Nephron (organoid): ENCODE data around the gene TAF11L7.
"Not testable (repeated sequence)": the region's sequence is repeated elsewhere in the genome, so short reads cannot be mapped to it uniquely, and the experiment has no call there.

Experiments
- H3K27ac Mint-ChIP-seq, 3 experiments: 2 replicates each; pipeline ENCODE4 v1.8.0; 2020; ENCODE audit warnings: mixed read lengths in 3 of 3, mild to moderate bottlenecking in 2 of 3, moderate library complexity in 1 of 3
- H3K27me3 Mint-ChIP-seq: 2 replicates; pipeline ENCODE4 v1.8.0; 2021; ENCODE audit warnings: low read depth, mild to moderate bottlenecking, moderate library complexity, mixed read lengths
- H3K36me3 Mint-ChIP-seq: 2 replicates; pipeline ENCODE4 v1.8.0; 2020; ENCODE audit warnings: low read depth, mixed read lengths
- H3K4me1 Mint-ChIP-seq: 2 replicates; pipeline ENCODE4 v1.8.0; 2020; ENCODE audit warnings: mixed read lengths
- H3K4me3 Mint-ChIP-seq, 3 experiments: 2 replicates each; pipeline ENCODE4 v1.8.0; 2020; ENCODE audit warnings: mild to moderate bottlenecking in 3 of 3, mixed read lengths in 3 of 3, moderate library complexity in 2 of 3
- H3K9me3 Mint-ChIP-seq: 2 replicates; pipeline ENCODE4 v1.8.0; 2020; ENCODE audit warnings: mixed read lengths
- CTCF ChIP-seq, 3 experiments: fragments of 200-600 bp; sonication (generic); IDR thresholded peaks; one replicate each; pipeline ENCODE4 v1.5.0; 2021; ENCODE audit warnings: antibody characterized with exemption in 3 of 3; ENCODE audit not compliant: unreplicated experiment in 3 of 3

TAF11L7 gene

GRCh38 chr5:17604951-17605350 is 19.4 kb upstream of the TAF11L7 start:
- TF ChIP-seq CTCF (IDR thresholded peaks at IDR 0.05; ENCODE audit: unreplicated experiment in 3 of 3) = no peak
- no peaks in the 10 kb centered on the region for H3K9me3 Mint-ChIP-seq
- H3K27me3 Mint-ChIP-seq = no peaks in the 10 kb centered on the region
- H3K4me1 Mint-ChIP-seq = no peaks in the 10 kb centered on the region
- no peaks in the 10 kb centered on the region for H3K36me3 Mint-ChIP-seq
- no peak overlapping the region for H3K4me3 Mint-ChIP-seq
- no peak overlapping the region for H3K27ac Mint-ChIP-seq

GRCh38 chr5:17603880-17604279 is 18.3 kb upstream of the TAF11L7 start, which contains the start of gene TAF11L11:
TSS of gene TAF11L11 (plus strand) at chr5:17604183.
- H3K4me1 Mint-ChIP-seq, H3K27me3 Mint-ChIP-seq, H3K9me3 Mint-ChIP-seq, H3K27ac Mint-ChIP-seq, H3K4me3 Mint-ChIP-seq, H3K36me3 Mint-ChIP-seq: not testable (repeated sequence)

GRCh38 chr5:17597728-17598127 is 12.2 kb upstream of the TAF11L7 start, which contains the start of gene TAF11L10:
TSS of gene TAF11L10 (minus strand) at chr5:17597828.
- H3K27me3 Mint-ChIP-seq, H3K4me1 Mint-ChIP-seq, H3K9me3 Mint-ChIP-seq, H3K4me3 Mint-ChIP-seq, H3K27ac Mint-ChIP-seq, H3K36me3 Mint-ChIP-seq: not testable (repeated sequence)

GRCh38 chr5:17594255-17594654 is 8.7 kb upstream of the TAF11L7 start, which contains the start of gene TAF11L9:
TSS of gene TAF11L9 (minus strand) at chr5:17594394.
- H3K27me3 Mint-ChIP-seq, H3K36me3 Mint-ChIP-seq, H3K4me1 Mint-ChIP-seq, H3K4me3 Mint-ChIP-seq, H3K9me3 Mint-ChIP-seq, H3K27ac Mint-ChIP-seq: not testable (repeated sequence)

- H3K4me3 Mint-ChIP-seq, H3K9me3 Mint-ChIP-seq, H3K4me1 Mint-ChIP-seq, H3K27me3 Mint-ChIP-seq, H3K36me3 Mint-ChIP-seq, H3K27ac Mint-ChIP-seq: not testable (repeated sequence)
Observed at GRCh38 chr5:17590860-17591259, 5.3 kb upstream of the TAF11L7 start, which contains the start of gene TAF11L8. TSS of gene TAF11L8 (minus strand) at chr5:17590960.
